HG03521 (cell line): ENCODE measurements around the gene GPR173.
A peak's percentile ranks its signal among the peaks of the same experiment; 100 is the strongest.

Experiments used
- ATAC-seq: cut with Tn5 transposase; IDR thresholded peaks from one replicate; pipeline ENCODE4 v1.9.1; 2021; ENCODE audit warnings: mild to moderate bottlenecking, moderate library complexity; ENCODE audit not compliant: unreplicated experiment

GPR173 gene

GRCh38 chrX:53088136-53088974, 39.8 kb downstream of the GPR173 start:
- ATAC-seq = peak; percentile 48

- ATAC-seq = no peak
These were observed 40.7 kb downstream of the GPR173 start for GRCh38 chrX:53089224-53089842.

DNA sequence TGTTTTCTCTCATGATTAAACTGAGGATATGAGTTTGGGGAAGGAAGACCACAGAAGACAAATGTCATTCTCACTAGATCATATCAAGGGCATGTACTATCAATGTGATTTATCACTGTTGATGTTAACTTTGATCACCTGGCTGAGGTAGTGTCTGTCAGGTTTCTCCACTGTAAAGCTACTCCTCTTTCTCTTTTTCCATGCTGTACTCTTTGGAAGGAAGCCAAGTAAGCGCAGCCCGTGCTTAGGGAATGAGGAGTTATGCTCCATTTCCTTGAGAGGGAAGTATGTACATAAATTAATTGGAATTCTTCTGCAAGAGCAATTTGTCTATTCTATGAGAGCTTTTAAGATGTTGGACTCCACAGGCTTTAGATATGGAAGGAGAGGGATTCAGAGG, 41.3 kb downstream of the GPR173 start:
- ATAC-seq = no peak

- no peak for ATAC-seq
These were observed 42.8 kb downstream of the GPR173 start for GRCh38 chrX:53091354-53091753.

- ATAC-seq = peak; percentile 65
These were observed 44.6 kb downstream of the GPR173 start for GRCh38 chrX:53093177-53093655.

DNA sequence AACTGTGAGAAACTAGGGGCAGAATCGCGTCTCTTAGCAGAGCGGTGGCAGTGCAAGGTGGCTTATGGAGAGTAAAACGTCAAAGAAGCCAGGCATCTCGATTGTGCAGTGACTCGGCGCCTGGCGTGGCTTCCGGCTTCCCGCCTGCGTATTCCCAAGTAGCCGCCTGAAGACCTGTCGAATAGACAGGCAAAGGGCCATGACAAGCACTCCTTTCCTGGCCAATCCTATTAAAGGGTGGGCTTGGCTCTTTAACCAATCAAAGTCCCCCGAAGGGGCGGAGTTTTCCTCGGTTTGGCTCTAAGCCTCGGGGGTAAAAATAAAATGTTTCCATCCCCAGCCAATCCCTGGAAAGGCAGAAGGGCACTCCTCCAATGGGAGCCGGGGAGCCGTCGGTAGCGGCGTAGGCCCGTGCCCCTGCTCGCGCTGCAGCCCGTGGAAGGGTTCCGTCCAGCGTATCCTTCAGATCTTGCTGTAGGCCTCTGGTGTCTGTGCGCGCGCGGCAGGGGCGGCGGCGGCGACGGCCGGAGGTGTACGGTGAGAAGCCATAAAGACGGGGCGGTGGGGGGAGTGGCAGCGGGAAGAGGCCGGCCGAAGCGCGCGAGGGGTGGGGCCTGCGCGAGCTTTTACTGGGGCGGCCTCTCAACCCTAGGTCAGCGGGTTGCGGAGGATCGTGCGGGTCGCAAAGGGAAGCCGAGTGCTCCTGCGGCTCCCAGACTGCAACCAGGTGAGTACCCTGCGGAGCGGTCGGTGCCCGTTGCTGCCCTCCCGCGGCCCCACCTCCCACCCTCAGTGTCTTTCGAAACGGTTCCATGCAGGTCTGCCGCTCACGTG, 45.4 kb downstream of the GPR173 start, which contains the start of gene KANTR:
Gene KANTR (plus strand): TSS at position 395 of the 834 bp plus-strand sequence. CDS start 30,131 bp downstream, outside the sequence.
- ATAC-seq = peak; percentile 67

- ATAC-seq = no peak
These were observed 46.0 kb downstream of the GPR173 start for GRCh38 chrX:53094582-53094905.

DNA sequence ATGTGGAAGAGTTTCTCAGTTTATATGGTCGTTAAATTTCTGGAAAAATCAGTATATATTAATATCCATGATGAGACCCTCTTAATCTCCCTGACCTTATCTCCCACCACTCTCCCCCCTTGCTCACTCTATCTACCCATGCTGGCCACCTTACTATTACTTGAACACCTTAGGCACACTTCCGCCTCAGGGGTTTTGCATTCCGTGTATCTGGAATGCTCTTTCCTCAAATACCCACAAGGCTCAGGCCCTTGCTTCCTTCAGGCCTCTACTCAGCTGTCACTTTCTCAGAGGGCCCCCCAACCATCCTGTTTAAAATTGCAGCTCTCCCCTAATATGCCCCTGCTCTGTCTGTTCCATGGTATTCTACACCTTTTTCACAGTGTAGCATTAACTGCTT, 47.2 kb downstream of the GPR173 start:
- no peak for ATAC-seq

- no peak for ATAC-seq
These were observed 66.4 kb downstream of the GPR173 start for GRCh38 chrX:53114864-53115549.

DNA sequence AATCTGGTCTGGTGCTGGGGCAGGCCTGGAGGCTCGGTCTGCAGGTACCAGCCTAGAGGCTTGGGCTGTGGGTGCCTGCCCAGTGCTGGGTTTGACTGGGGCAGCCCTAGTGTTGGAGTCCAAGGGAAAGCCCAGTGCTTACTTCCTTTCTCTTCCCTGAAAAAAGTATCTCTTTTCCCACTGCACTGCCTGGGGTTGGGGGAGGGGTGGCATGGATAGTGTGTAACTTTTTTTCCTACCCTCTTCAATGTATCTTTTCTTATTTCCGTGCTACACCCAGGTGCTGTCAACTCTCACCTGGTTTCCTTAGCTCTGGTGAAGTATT, 66.9 kb downstream of the GPR173 start:
- no peak for ATAC-seq

GRCh38 chrX:53116101-53116500, 67.5 kb downstream of the GPR173 start:
- ATAC-seq = no peak

DNA sequence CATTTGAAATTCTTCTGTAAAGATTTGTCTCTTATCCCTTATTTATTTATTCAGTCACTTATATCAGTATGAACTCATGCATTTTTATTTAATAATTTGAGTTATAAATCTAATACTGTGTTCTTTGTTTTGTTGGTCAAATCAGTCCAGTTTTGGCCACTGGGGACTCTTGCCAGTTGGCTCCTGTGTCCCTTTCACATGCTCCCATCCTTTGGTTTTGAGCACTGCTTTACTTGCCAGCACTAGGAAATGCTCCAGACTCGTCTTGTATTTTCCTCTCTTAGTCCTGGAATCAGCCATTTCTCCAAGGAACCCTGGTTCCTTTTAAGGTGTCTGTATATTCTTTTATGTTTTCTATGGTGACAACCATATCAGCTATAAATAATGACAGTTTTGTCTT, 73.4 kb downstream of the GPR173 start:
- ATAC-seq = no peak

DNA sequence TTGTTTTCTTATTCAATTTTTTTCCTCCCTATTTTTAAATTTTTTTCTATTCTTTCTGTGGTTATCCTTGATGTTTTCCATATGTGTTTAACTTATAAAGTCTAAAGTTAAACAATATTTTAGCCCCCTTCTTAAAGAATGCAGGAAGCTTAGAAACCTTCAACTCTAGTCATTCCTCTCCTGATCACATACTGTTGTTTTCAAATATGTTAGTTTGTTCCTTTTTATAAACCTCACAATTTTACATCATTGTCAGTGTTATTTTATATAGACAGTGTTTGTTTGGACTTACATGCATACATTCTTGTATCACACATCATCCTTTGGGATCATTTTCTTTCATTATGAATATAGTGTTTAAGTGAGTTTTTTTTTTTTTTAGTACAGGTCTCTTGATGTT, 76.9 kb downstream of the GPR173 start:
- ATAC-seq = no peak

DNA sequence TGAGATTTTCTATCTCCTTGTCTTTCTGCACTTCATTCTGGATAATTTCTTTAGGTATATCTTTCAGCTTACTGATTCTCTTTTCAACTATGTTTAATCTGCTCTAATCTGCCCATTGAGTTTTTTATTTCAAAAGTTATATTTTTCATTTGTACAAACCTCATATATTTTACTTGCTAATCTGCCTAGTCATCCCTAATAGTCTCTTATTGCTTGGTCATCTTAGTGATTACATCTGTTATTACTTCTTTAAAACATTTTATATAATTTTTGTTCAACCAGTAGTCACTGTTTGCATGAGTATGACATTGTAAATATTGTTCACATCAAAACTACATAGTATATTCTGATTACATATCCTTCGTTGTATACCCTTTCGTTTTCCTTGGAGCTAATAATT, 77.8 kb downstream of the GPR173 start:
- no peak for ATAC-seq

- ATAC-seq = no peak
These were observed 79.6 kb downstream of the GPR173 start for GRCh38 chrX:53128097-53128749.
